Renal cortex interstitium (tissue), 11 donors: ENCODE measurements around the gene CAMK1D. TPM values are rescaled to one million over a fixed set of nuclear protein-coding genes. Genes with fewer than 3 reads are reported as not detected.

Experiments
- DNase-seq, 11 donors: peaks; one replicate each; pipeline ENCODE4 v3.0.0-alpha.2; 2013; ENCODE audit warnings: low read depth in 9 of 11, low spot score in 4 of 11; ENCODE audit errors: extremely low read depth in 1 of 11
- polyA plus RNA-seq, 3 donors: library from polyadenylated mRNA; unstranded; fragments of 120-200 nt; gene quantifications; one replicate each; pipeline ENCODE4 v1.2.1, GENCODE V29; 2013; ENCODE audit not compliant: insufficient read length in 3 of 3

CAMK1D gene
- polyA plus RNA-seq, 3 donors, result 10.5 to 13.0 (median 10.8) TPM

DNA sequence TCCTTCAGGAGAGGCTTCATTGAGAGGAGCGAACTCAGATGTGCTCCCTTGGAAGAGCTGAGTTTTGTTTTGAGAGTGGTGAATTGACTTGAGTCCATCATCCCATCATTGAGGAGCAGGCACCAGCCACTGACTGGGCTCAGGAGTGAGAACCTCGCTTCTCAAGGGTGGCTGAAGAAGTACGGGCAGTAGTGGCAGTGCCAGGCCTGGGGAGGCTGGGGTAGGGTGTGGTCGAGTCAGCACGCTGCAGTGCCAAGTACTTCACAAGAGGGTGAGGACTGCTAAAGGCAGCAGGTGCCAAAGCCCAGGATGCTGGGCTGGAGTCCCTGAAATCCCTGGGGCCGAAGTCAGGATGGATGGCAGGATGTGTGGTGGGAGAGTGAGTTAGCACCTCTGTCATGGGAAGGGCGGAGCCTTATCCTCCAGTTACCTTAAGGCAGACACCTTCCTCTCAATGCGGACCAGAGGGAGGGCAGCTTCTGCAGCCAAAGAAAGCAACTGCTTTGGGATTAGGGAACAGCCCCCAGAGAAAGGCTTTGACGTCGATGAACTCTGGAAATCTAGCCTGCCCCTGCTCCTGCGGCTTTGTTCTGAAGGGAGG, 210.3 kb downstream of the CAMK1D start:
- DNase-seq, result no peak

DNA sequence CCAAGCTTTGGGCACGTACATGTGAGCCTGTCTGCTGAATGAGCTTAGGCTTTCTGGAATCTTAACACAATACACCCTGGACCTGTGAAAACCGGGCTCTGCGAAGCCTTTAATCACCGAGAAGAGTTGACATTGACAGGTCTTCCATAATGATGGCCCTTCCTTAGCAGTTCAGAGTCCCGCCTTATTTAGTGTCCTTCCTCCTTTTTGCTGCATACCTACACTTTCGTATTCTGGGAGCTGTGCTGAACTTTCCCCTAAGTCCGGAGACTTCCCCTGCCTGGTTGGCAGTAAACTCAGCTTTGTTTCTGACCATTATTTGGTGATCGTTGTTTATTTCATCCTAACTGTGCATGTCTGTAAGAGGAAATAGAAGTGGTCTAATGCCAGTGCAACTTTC, 212.0 kb downstream of the CAMK1D start:
- DNase-seq, result no peak

DNA sequence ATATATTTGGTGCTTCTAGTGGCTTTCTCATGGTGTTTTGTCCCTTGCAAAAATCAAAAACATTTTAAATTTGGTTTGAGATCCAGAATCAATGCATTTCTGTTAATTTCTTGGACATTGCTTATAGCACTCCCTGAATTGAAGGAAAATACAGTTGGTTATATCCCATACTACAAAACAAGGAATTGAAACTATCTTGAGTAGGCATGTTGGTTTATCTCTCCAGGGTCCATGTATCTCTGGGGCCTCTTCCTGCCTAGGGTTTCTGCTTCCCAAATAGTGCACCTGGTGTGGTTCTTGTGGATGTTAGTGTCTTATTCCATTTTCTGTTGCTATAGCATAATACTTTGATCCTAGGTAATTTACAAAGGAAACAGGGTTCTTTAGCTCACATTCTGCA, 212.4 kb downstream of the CAMK1D start:
- no peak for DNase-seq

DNA sequence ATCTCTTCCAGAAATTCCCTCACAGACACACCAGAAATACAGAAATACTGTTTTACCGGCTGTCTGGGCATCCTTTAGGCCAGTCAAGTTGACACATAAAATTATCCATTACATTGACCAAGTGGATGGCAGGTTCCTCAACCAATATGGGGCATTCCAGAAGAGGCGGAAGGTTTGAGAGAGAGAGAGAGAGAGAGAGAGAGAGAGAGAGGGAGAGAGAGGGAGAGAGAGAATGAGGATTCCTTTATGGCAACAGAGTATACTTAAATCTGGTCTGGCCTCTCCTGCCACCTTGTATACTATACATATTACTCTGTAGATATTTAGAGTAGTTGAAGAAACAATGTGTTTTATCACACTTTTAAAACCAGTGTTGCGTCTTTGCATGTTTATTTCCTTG, 214.1 kb downstream of the CAMK1D start:
- DNase-seq, result no peak

DNA sequence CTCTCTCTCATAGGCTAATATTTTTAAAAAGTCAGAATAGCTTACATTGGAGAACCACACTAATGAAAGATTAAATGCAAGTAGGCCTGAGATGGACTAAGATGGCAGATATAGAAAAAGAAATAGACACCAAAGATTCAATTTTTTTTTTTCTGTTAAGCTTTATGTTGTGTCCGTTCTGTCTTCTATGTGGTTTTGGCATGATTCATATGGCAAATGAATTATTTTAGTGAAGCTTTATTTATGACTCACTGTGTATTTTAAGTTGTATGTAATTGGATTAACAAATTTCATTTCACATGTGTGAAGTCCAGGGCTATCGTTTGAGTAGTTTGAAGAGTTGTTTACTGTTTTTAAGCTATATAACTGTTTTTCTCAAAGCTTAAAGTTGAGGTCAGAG, 214.8 kb downstream of the CAMK1D start:
- no peak for DNase-seq

DNA sequence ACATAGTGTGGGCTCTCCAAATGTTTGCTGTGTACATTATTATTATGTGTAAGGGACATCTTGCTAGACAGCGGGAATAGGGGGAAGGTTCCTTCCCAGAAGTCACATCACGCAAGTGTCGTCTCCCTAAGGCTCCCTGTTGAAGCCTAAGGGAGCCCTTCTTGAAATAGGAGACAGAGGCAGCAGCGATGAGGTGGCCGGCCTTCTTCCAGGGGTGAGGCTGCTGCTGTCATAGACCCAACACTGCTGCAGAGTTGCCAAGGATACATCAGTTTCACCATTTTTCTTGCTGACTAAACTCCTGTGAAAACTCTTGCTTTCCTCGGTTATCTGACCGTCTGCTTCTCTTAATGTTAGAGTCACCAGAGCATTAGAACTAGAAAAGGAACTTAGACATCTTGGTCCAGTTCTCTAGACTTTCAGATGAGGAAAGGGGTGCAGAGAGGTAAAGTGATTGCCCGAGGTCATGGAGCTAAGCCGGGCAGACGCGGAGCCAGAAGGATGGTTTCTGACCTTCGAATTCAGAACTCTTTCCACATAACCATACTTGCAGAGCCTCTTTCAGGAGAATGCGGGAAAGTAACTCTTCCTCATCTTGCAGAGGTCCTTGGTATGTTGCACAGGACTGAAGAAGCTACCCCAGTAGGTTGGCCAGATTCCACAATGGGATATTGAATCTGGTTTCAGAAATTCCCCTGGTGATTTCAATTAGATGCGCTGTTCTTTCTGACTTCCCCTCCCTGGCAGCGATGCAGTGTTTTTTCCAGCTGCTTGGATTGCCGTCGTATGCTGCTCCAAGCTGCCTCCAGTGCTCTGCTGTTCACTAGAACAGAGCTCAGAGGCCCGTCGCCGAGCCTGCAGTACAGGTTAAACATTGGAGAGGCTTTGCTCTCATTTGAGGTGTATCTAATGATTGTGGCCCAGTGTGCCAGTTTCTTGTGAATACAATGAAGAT, 217.1 kb downstream of the CAMK1D start:
- no peak for DNase-seq

DNA sequence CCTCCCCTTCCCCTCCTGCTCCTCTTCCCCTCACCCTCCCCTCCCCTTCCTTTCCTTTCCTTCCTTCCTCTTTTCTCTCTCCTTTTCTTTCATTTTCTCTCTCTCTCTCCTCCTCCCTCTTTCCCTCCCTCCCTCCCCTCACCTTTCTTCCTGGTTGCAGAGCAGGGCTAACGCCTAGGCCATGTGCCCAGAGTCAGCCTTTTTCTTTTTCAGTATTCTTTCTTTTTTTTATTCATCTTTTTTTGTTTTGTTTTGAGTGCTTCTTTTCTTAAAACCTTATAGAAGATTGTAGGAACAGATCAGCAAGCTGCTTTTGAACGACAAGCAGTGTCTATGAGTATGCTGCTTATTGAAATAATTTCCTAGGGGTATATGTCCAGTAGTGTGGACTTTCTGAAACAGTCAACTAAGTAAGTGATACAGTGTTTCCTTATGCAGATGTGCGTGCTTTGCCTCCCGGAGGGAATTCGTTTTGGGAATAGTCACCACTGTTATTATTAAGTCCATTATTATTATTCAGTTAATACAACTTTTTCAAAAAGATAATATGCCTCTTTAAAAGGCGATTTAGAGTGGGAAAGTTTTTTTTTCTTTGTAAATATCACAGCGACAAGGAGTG, 219.2 kb downstream of the CAMK1D start:
- DNase-seq, result no peak

DNA sequence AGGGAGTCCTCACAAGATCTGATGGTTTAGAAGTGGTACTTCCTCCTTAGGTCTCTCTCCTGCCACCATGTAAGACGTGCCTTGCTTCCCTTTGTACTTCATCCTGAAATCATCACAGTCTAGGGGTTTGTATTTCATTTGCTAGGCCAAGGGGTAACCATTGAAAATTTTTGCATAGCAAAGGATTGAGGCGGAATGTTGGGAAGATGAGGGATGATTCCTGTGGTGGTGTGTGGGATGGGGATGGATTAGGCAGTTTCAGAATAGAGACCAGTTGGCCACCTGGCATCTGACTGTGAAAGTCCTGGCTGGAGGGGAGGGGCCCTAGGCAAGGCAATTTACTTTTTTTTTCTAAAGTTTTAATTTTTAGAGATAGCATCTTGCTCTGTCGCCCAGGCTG, 222.9 kb downstream of the CAMK1D start:
- no peak for DNase-seq

DNA sequence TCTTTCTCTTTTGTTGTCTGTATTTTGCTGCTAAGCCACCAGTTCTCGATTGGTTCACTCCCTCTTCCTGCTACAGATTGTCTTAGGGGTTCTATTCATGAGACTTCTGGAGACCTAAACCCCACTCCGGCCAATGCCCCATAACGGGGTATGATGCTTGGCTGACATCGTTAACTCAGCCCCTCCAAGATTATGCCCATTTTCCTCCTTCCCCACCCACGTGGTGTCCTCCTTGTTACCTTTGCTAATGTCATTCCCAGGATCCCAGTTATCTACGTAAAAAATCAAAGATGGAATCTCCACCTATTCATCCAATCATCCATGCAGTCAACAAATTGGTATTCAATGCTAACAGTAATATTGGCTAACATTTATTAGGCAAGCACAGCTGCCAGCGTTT, 228.3 kb downstream of the CAMK1D start:
- no peak for DNase-seq

DNA sequence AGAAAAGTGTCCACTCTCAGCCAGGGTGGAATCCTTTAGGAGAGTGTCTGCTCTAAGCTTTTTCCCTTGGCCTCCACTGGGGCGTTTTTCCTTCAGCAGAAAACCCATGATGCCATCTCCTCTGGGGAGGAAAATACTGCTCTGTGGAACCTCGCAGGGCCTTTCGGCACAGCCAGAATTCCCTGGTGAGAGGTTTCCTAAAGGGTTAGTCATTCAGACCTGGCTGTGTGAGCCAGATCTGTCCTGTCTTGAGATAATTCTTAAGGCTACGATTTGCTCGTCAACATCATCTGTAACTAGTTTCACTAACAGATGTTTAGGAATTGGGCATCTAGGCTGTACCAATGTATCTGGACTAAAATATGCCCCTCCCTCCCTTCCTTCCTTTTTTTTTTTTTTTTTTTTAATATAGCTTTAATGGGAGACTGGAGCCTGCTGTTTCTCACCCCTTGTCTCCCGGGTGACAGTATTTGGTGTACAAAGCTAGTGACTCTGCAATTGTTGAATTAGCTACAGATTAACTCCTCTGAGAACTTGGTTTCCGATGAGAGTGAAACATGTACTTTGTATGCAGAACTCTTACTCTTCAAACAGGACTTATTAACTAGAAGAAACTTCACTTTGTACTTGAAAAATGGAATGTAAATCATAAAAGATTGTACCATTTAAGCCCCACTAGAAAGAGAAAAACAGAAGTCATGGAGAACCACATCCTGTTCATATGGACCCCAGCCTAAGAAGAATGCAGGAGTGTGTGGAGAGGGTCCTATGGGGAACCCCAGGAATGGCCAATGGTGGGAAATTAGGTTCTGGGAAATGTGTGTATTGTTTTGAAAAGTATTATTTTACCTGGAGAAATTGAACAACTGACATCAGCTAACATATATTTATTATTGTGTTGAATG, 230.9 kb downstream of the CAMK1D start:
- DNase-seq, result peak in 2 of 11 donors; percentile 25 to 70

DNA sequence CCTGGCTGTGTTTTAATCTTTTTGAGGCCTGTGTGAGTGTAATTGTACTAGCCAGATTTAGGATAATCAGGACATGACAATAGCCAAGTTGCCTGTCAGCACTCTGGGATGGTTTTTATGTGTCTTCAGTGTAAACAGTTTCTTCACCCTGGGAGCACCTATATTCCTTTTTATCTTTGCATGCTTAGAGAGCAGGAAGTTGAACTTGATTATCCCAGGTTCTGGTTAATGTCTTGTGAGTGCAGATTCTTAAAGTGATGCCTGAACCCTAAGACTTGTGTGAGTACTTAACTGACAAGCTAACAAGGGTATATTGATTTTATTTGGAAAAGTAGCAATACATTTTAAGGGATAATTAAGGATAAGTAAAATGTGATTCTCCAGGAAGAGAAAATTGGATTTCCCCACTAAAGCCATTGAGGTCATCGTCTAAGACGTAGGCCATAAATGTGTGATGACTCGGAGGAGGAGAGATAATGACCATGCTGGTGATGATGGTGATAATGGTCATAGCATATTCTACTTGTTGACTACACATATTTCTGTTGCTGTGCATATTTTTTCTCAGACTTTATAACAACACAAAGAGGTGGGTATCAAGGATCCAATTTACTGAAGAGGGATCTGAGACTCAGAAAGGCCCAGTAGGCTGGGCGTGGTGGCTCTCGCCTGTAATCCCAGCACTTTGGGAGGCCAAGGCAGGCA, 234.7 kb downstream of the CAMK1D start:
- DNase-seq, result no peak

DNA sequence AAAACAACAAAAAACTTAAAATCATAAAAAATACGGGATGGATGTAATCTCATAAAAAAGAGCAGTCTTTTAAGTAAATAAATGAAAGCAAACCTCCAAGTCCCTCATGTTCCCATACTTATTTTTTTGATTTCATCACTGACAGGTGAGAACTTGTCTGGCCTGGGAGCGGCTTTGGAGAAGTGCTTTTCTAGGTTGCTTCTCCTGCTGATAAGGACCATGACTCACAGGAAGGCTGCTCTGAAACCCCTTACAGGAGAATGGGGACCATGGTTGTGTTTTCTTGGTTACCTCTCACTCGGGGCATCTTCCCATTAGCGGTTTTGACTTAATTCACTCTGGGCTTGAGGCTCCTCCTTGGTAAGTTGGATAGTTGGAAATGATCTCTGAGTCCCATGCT, 237.4 kb downstream of the CAMK1D start:
- DNase-seq, result no peak

DNA sequence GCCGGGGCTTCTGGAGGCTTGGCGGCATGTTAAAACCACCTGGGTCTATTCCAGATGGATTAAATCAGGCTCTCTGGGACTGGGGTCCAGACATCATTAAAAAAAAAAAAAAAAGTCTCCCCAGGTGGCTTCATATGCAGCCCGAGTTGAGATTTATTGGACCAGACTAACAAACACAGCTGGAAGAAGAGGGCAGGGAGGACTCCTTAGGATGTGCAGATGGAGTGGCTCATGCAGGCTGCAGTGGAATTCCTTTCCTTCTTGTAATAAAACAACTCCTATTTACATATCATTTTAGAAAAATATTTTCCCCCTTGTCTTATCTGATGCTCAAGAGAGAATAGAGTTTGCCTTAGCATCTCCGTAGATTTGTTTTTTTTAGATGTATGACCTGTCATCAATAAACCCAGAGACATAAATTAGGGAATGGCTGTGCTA, 238.1 kb downstream of the CAMK1D start:
- DNase-seq, result peak in 6 of 11 donors; percentile 41 to 66 (median 54)

DNA sequence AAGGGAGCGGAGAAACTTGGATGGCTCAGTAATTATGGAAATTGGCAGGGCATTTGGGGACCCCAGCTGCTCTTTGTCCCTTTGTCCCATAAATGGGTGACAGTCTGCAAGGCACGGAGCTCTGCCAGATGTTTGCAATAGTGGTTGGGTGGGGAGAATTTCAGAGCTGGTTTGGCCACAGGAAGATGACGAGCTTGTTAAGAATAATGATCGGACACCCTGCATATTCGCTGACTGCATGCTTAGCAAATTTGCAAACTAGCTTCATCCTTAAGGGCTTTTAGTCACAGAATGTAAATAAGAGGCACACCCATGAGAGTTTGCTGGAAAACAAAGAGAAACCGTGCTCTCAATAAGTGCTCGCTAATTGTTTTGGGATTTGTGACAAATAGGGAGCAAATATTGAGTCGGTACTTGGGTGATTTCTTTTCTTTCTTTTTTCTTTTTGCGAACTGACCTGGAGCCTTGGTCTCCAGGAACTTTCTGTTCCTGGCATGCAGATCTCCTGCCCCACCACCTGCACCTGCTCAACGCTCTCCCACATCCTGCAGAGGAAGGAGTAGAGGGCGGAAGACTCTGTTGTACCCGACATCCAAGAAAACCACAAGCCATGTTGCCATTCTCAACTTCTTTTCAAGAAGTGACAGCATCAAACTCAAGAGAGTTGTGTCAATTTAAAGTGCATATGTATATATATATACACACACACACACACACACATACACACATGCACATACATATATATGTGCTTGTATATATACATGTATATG, 238.9 kb downstream of the CAMK1D start:
- peak in 1 of 11 donors; percentile 20 for DNase-seq

DNA sequence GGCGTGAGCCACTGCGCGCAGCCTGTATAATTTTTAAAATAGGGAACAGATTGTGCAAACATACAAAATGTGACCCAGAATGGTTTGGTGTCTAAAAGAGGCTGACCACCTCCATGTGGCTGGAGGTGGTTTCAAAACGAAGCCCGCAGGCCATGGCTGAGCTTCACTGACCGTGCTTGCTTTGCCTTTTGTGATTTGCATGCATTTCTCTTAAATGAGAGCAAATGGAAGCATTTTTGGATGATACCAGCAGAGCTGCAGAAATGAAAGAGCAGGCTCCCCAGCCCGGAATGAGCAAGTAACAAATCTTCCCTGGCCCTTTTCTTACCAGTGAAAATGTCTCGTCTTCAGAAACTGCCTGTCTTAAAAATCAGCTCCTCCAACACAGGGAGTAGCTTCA, 239.9 kb downstream of the CAMK1D start:
- no peak for DNase-seq

DNA sequence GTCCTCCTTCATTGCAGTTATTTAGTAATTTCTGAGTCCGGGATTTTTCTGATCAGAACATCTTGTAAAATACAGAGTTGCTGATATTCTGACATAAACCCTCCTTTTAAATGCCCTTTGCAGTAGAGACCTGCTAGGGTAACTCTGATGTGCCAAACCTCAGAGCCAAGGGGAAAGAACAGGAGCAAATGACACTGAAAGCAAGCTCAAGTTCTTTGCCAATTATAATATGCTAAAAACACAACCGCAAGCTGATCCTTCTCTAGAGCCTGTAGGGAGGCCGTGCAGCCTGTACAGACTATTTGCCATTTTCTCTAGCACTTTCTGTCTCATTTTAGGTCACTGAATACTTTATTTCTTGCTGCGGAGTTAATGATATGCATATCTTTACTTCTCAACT, 240.4 kb downstream of the CAMK1D start:
- DNase-seq, result no peak

DNA sequence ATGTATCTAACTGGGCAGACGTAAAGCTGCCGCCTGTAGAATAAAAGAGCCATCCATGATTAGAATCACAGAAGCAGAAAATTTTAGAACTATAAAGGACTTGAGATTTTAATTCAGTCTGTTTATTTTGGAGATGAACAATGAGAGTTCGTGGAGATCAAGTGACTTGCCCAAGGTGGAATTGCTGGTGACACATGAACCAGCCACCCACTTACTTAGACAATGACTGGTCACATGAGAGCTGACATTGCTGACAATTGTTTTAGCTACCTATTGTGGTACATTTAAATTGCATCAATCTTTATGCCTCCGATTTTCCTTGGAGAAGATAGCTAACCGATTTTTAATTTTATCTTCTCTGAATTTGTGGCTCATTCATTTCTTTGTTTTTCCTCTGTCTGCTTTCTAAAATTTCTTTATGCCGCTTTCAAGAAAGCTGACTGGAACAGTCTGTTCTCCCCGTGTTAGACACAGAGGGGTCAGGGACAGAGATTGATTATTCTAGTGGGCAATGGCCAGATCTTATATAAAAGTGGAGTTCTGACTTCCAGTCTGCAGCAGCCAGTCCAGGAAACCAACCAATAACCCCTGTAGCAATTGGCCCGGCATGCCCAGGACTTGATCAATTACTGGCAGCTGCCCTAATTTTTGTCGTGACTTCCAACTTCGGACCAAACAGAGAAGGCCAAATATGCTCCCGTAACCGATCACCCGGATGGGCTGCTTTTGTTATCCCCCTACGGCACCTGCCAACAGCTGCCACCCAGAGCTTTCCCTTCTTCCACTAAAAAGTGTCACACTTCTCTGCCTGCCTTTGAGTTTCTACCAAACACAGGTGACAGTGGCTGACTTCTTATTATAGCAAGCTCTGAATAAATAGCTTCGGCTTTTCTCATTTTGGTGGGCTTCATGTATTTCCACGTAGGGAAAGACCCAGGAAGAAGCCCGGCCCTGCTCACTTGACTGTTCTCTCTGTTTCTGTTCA, 241.6 kb downstream of the CAMK1D start:
- no peak for DNase-seq
